ENCODE data around the gene RTP5. TPM values are rescaled to one million over a fixed set of nuclear protein-coding genes. Genes with fewer than 3 reads are reported as not detected.
"Not testable (repeated sequence)": the region's sequence is repeated elsewhere in the genome, so short reads cannot be mapped to it uniquely, and the experiment has no call there.

RTP5 gene
- total RNA-seq, 8 experiments from 2014 or later: 0.07 to 1.5 (median 0.42) TPM

- no peak for ATAC-seq (replicated peaks in 6 of 8)
- in situ Hi-C loops (cut with MboI; ENCODE audit: low pct_unique_long_range_greater_than_20kb in 2 of 9, low sequenced_read_pairs in 9 of 9, unreplicated experiment in 9 of 9): no loop called here
- H3K4me1 ChIP-seq (replicated peaks in 1 of 2): no peaks in the 10 kb centered on the region
- H3K4me3 ChIP-seq: no peak overlapping the region
- H3K27ac ChIP-seq: no peak overlapping the region
- WGBS, 10 experiments: 43 to 89% (median 87%) methylated on average over 3 to 22 of the region's 26 CpGs; no CpG with 5 or more reads in 3 of the 10 experiments
Measured at GRCh38 chr2:241910604-241911520, 41.3 kb downstream of the RTP5 start.

- Histone ChIP-seq H3K27ac (no peak overlapping the region), H3K4me3 (no peak overlapping the region), H3K4me1 (replicated peaks in 1 of 2) (no peaks in the 10 kb centered on the region)
- in situ Hi-C loops (cut with MboI; ENCODE audit: low pct_unique_long_range_greater_than_20kb in 2 of 9, low sequenced_read_pairs in 9 of 9, unreplicated experiment in 9 of 9): no loop called here
- no peak for ATAC-seq (replicated peaks in 6 of 8)
- 0 to 100% (median 65%) methylated on average over 1 to 7 of the region's 10 CpGs; no CpG with 5 or more reads in 4 of the 10 experiments for WGBS, 10 experiments
Measured at GRCh38 chr2:241911551-241911950, 42.0 kb downstream of the RTP5 start.

GRCh38 chr2:241912021-241912555 is 42.6 kb downstream of the RTP5 start:
- 0 to 89% (median 77%) methylated on average over 1 to 17 of the region's 17 CpGs for WGBS, 10 experiments
- no peaks in the 10 kb centered on the region for H3K4me1 ChIP-seq (replicated peaks in 1 of 2)
- H3K27ac ChIP-seq: no peak overlapping the region
- in situ Hi-C loops (cut with MboI; ENCODE audit: low pct_unique_long_range_greater_than_20kb in 2 of 9, low sequenced_read_pairs in 9 of 9, unreplicated experiment in 9 of 9): no loop called here
- no peak for ATAC-seq (replicated peaks in 6 of 8)
- no peak overlapping the region for H3K4me3 ChIP-seq

- no peaks in the 10 kb centered on the region for H3K4me1 ChIP-seq (replicated peaks in 1 of 2)
- in situ Hi-C loops (cut with MboI; ENCODE audit: low pct_unique_long_range_greater_than_20kb in 2 of 9, low sequenced_read_pairs in 9 of 9, unreplicated experiment in 9 of 9): no loop called here
- ATAC-seq (replicated peaks in 6 of 8): no peak
- WGBS, 10 experiments: 67 to 100% (median 93%) methylated on average over 1 to 3 of the region's 4 CpGs; no CpG with 5 or more reads in 5 of the 10 experiments
- H3K4me3 ChIP-seq: no peak overlapping the region
- no peak overlapping the region for H3K27ac ChIP-seq
Measured at GRCh38 chr2:241913703-241914102, 44.2 kb downstream of the RTP5 start.

GRCh38 chr2:241914542-241914941 is 45.0 kb downstream of the RTP5 start:
- no peak for ATAC-seq (replicated peaks in 6 of 8)
- in situ Hi-C loops (cut with MboI; ENCODE audit: low pct_unique_long_range_greater_than_20kb in 2 of 9, low sequenced_read_pairs in 9 of 9, unreplicated experiment in 9 of 9): no loop called here
- 80 to 100% (median 96%) methylated on average over 1 to 4 of the region's 13 CpGs; no CpG with 5 or more reads in 6 of the 10 experiments for WGBS, 10 experiments

GRCh38 chr2:241921631-241922030 is 52.1 kb downstream of the RTP5 start:
- H3K27ac ChIP-seq; H3K4me3 ChIP-seq; in situ Hi-C loops (cut with MboI; ENCODE audit: low pct_unique_long_range_greater_than_20kb in 2 of 9, low sequenced_read_pairs in 9 of 9, unreplicated experiment in 9 of 9); H3K4me1 ChIP-seq (replicated peaks in 1 of 2); ATAC-seq (replicated peaks in 6 of 8): not testable (repeated sequence)
- no CpG with 5 or more reads among the region's 9 CpGs for WGBS, 10 experiments

More at GRCh38 chr2:241914542-241914941, 45.0 kb downstream of the RTP5 start:
- no peak overlapping the region for H3K27ac ChIP-seq
- H3K4me3 ChIP-seq: no peak overlapping the region
- H3K4me1 ChIP-seq (replicated peaks in 1 of 2): no peaks in the 10 kb centered on the region

GRCh38 chr2:241922411-241922810 is 52.9 kb downstream of the RTP5 start:
- 0 to 80% (median 43%) methylated on average over 1 of the region's 9 CpGs; no CpG with 5 or more reads in 7 of the 10 experiments for WGBS, 10 experiments
- in situ Hi-C loops (cut with MboI; ENCODE audit: low pct_unique_long_range_greater_than_20kb in 2 of 9, low sequenced_read_pairs in 9 of 9, unreplicated experiment in 9 of 9): no loop called here
- ATAC-seq (replicated peaks in 6 of 8): peak in 1 of 8 experiments; percentile 59
- Histone ChIP-seq H3K4me3 (no peak overlapping the region), H3K27ac (no peak overlapping the region), H3K4me1 (replicated peaks in 1 of 2) (no peaks in the 10 kb centered on the region)

GRCh38 chr2:241922816-241923601 is 53.5 kb downstream of the RTP5 start:
- 33 to 100% (median 72%) methylated on average over 1 to 3 of the region's 13 CpGs; no CpG with 5 or more reads in 4 of the 10 experiments for WGBS, 10 experiments
- H3K4me1 ChIP-seq (replicated peaks in 1 of 2); H3K4me3 ChIP-seq; in situ Hi-C loops (cut with MboI; ENCODE audit: low pct_unique_long_range_greater_than_20kb in 2 of 9, low sequenced_read_pairs in 9 of 9, unreplicated experiment in 9 of 9); H3K27ac ChIP-seq: not testable (repeated sequence)
- peak in 1 of 8 experiments; percentile 59 for ATAC-seq (replicated peaks in 6 of 8)

Other genes starting within 250 kb of the RTP5 start
- 10 to 100 TPM; 39.2 to 72.1 (median 48.9) TPM for gene THAP4, start 232.6 kb upstream of the RTP5 start, total RNA-seq
- gene ATG4B, start 232.0 kb upstream of the RTP5 start, total RNA-seq: 10 to 100 TPM; 39.4 to 93.1 (median 53.2) TPM
- 10 to 100 TPM; 20.2 to 61.0 (median 30.0) TPM for gene DTYMK, start 182.9 kb upstream of the RTP5 start, total RNA-seq
- gene ING5, start 167.7 kb upstream of the RTP5 start, total RNA-seq: 10 to 100 TPM; 18.3 to 42.3 (median 28.3) TPM
- gene D2HGDH, start 135.1 kb upstream of the RTP5 start, total RNA-seq: 10 to 100 TPM in 3 of 8 experiments, 1 to 10 TPM in 5; 4.2 to 38.7 (median 6.6) TPM
- under 1 TPM in 4 of 8 experiments, not detected in 4; 0.23 to 0.66 (median 0.43) TPM for gene GAL3ST2, start 92.9 kb upstream of the RTP5 start, total RNA-seq
- 1 to 10 TPM in 1 of 8 experiments, under 1 TPM in 6, not detected in 1; 0.11 to 1.0 (median 0.56) TPM for gene NEU4, start 60.5 kb upstream of the RTP5 start, total RNA-seq
- gene PDCD1, start 10.8 kb upstream of the RTP5 start, total RNA-seq: under 1 TPM in 7 of 8 experiments, not detected in 1; 0.11 to 0.49 (median 0.19) TPM

All from motor neuron (in vitro differentiated cells).